IMR-90 (cell line): Measurements from ENCODE around the gene GMCL2. TPM values are rescaled to one million over a fixed set of nuclear protein-coding genes. Genes with fewer than 3 reads are reported as not detected.
A peak's percentile ranks its signal among the peaks of the same experiment; 100 is the strongest.

Source experiments
- ATAC-seq: fragments of 200-7000 bp; cut with Tn5 transposase; 2 replicates; pipeline ENCODE4 v1.9.1; 2020; ENCODE audit warnings: low read depth, mild to moderate bottlenecking, moderate library complexity
- BruUV-seq: library from RNA; stranded (reverse); fragments of 400-500 nt; replicated peaks from 2 replicates; lab custom pipeline; 2021; lab: Mats Ljungman, UMichigan
- CTCF ChIA-PET: fragments of 300-600 bp; formaldehyde crosslinking; extraction: SDS; loops from one replicate; lab custom pipeline; 2021; ENCODE audit warnings: antibody characterized with exemption; lab: Yijun Ruan, JAX
- POLR2A ChIA-PET: fragments of 300-600 bp; sonication (Branson Sonifier 250); formaldehyde crosslinking; loops from one replicate; lab custom pipeline; 2022; ENCODE audit warnings: antibody characterized with exemption; ENCODE audit not compliant: unreplicated experiment; lab: Charles Lee
- DNase-seq: peaks from one replicate; pipeline ENCODE4 v3.0.0; 2013
- H2AFZ ChIP-seq: replicated peaks from 2 replicates; pipeline ENCODE3; 2013; ENCODE audit warnings: low read length, mild to moderate bottlenecking; ENCODE audit not compliant: poor library complexity
- H2AK5ac ChIP-seq: 2 replicates; pipeline ENCODE4 v1.6.1; 2013; ENCODE audit warnings: low read depth, low read length, inconsistent platforms
- H2AK9ac ChIP-seq: replicated peaks from 2 replicates; pipeline ENCODE3; 2013; ENCODE audit warnings: mild to moderate bottlenecking, low read depth, low read length, moderate library complexity; ENCODE audit not compliant: poor library complexity
- H2BK120ac ChIP-seq: 2 replicates; pipeline ENCODE4 v1.6.1; 2013; ENCODE audit warnings: low read depth, low read length, inconsistent platforms
- H2BK15ac ChIP-seq: 3 replicates; pipeline ENCODE4 v1.6.1; 2013; ENCODE audit warnings: low read depth, low read length, inconsistent platforms
- H2BK20ac ChIP-seq: 2 replicates; pipeline ENCODE4 v1.6.1; 2013; ENCODE audit warnings: low read depth, mild to moderate bottlenecking, inconsistent platforms, low read length, moderate library complexity
- H2BK5ac ChIP-seq: 2 replicates; pipeline ENCODE4 v1.6.1; 2013; ENCODE audit warnings: mild to moderate bottlenecking, low read depth, low read length, inconsistent platforms; ENCODE audit not compliant: poor library complexity, severe bottlenecking
- H3K14ac ChIP-seq: replicated peaks from 2 replicates; pipeline ENCODE4 v1.6.1; 2013; ENCODE audit warnings: low read depth, low read length, inconsistent platforms
- H3K18ac ChIP-seq: 2 replicates; pipeline ENCODE4 v1.6.1; 2013; ENCODE audit warnings: low read depth, low read length, control low read depth
- H3K23ac ChIP-seq: 2 replicates; pipeline ENCODE4 v1.6.1; 2013; ENCODE audit warnings: low read depth, low read length, inconsistent platforms
- H3K27ac ChIP-seq: 2 replicates; pipeline ENCODE4 v1.5.1; 2013; ENCODE audit warnings: mild to moderate bottlenecking, control low read depth, low read length; ENCODE audit not compliant: insufficient read depth
- H3K27me3 ChIP-seq: 2 replicates; pipeline ENCODE4 v1.6.1; 2013; ENCODE audit warnings: low read length; ENCODE audit not compliant: control insufficient read depth, insufficient read depth
- H3K36me3 ChIP-seq: 2 replicates; pipeline ENCODE4 v1.6.1; 2013; ENCODE audit warnings: low read length, mixed read lengths; ENCODE audit not compliant: control insufficient read depth, insufficient read depth
- H3K4ac ChIP-seq: 2 replicates; pipeline ENCODE4 v1.6.1; 2013; ENCODE audit warnings: low read depth, low read length, inconsistent platforms
- H3K4me1 ChIP-seq: 2 replicates; pipeline ENCODE4 v1.6.1; 2013; ENCODE audit warnings: low read length, mixed read lengths; ENCODE audit not compliant: control insufficient read depth, insufficient read depth
- H3K4me2 ChIP-seq: 2 replicates; pipeline ENCODE4 v1.6.1; 2013; ENCODE audit warnings: low read depth, mild to moderate bottlenecking, control low read depth, low read length, moderate library complexity
- H3K4me3 ChIP-seq: 2 replicates; pipeline ENCODE4 v1.5.1; 2013; ENCODE audit warnings: low read depth, mild to moderate bottlenecking, control low read depth, low read length, moderate library complexity; ENCODE audit not compliant: insufficient read depth
- H3K56ac ChIP-seq: 2 replicates; pipeline ENCODE4 v1.6.1; 2013; ENCODE audit warnings: low read length, inconsistent platforms; ENCODE audit not compliant: insufficient read depth; ENCODE audit errors: extremely low read depth
- H3K79me1 ChIP-seq, 2 experiments: 2 replicates each; pipeline ENCODE4 v1.6.1; 2013; ENCODE audit warnings: low read length in 2 of 2, inconsistent platforms in 1 of 2, low read depth in 1 of 2
- H3K9ac ChIP-seq: 2 replicates; pipeline ENCODE4 v1.6.1; 2013; ENCODE audit warnings: low read depth, low read length, control low read depth
- H3K9me1 ChIP-seq: 2 replicates; pipeline ENCODE4 v1.6.1; 2013; ENCODE audit warnings: low read length, inconsistent platforms; ENCODE audit not compliant: insufficient read depth
- H3K9me3 ChIP-seq: 2 replicates; pipeline ENCODE4 v1.6.1; 2013; ENCODE audit warnings: low read length; ENCODE audit not compliant: control insufficient read depth, insufficient read depth
- H4K20me1 ChIP-seq: 2 replicates; pipeline ENCODE4 v1.6.1; 2013; ENCODE audit warnings: low read length, inconsistent platforms; ENCODE audit not compliant: insufficient read depth
- H4K5ac ChIP-seq: 2 replicates; pipeline ENCODE4 v1.6.1; 2013; ENCODE audit warnings: mild to moderate bottlenecking, low read depth, low read length, control low read depth
- H4K8ac ChIP-seq, 2 experiments: 2 replicates each; pipeline ENCODE4 v1.6.1; 2013; ENCODE audit warnings: low read depth in 2 of 2, low read length in 2 of 2, control low read depth in 1 of 2, inconsistent platforms in 1 of 2
- H4K91ac ChIP-seq: 2 replicates; pipeline ENCODE4 v1.6.1; 2013; ENCODE audit warnings: low read depth, low read length, inconsistent platforms; ENCODE audit not compliant: insufficient read depth
- BHLHE40 ChIP-seq: fragments of 150-350 bp; IDR thresholded peaks from 2 replicates; pipeline ENCODE4 v1.6.1; 2016; ENCODE audit warnings: mild to moderate bottlenecking, low read depth, low read length
- CEBPB ChIP-seq: IDR thresholded peaks from 2 replicates; pipeline ENCODE4 v1.6.1; 2012; ENCODE audit warnings: low read depth, low read length, improper control_type of control experiment
- CHD1 ChIP-seq: IDR thresholded peaks from 2 replicates; pipeline ENCODE4 v1.6.1; 2012; ENCODE audit warnings: low read depth, low read length, improper control_type of control experiment
- FOS ChIP-seq: fragments of 150-350 bp; IDR thresholded peaks from 2 replicates; pipeline ENCODE4 v1.6.1; 2016; ENCODE audit warnings: low read depth, low read length
- MAFK ChIP-seq: IDR thresholded peaks from 2 replicates; pipeline ENCODE4 v1.6.1; 2012; ENCODE audit warnings: low read depth, low read length, improper control_type of control experiment
- NFE2L2 ChIP-seq: fragments of 150-350 bp; IDR thresholded peaks from 2 replicates; pipeline ENCODE4 v1.6.1; 2016; ENCODE audit warnings: low read depth, mild to moderate bottlenecking, low read length
- POLR2A ChIP-seq: IDR thresholded peaks from 2 replicates; pipeline ENCODE4 v1.6.1; 2012; ENCODE audit warnings: mild to moderate bottlenecking, low read depth, low read length
- RCOR1 ChIP-seq: IDR thresholded peaks from 2 replicates; pipeline ENCODE4 v1.6.1; 2012; ENCODE audit warnings: mild to moderate bottlenecking, low read length, improper control_type of control experiment; ENCODE audit not compliant: insufficient replicate concordance
- RFX5 ChIP-seq: IDR thresholded peaks from 2 replicates; pipeline ENCODE4 v1.8.0; 2012; ENCODE audit warnings: low read depth, mild to moderate bottlenecking, low read length, moderate library complexity
- USF2 ChIP-seq: fragments of 150-350 bp; IDR thresholded peaks from 2 replicates; pipeline ENCODE4 v1.6.1; 2017; ENCODE audit warnings: mild to moderate bottlenecking, antibody characterized with exemption, low read length, low read depth
- WGBS, 2 experiments: methylation state at CpG; one replicate each; pipeline versions ENCODE4 v1.1.5 to v1.1.7; 2013; ENCODE audit warnings: missing lambda C conversion rate in 2 of 2; ENCODE audit not compliant: insufficient read length in 1 of 2; ENCODE audit errors: extremely low coverage in 2 of 2; 5-methylcytosine and 5-hydroxymethylcytosine counted together
- dilution Hi-C: fragments of 300-500 bp; cut with HindIII; formaldehyde crosslinking; loops from one replicate; pipeline ENCODE4 v1.14.3; 2018; ENCODE audit warnings: low sequenced_read_pairs; ENCODE audit not compliant: unreplicated experiment
- in situ Hi-C: fragments of 300-500 bp; cut with MboI; formaldehyde crosslinking; loops from 3 replicates; pipeline ENCODE4 v1.14.3; 2019; ENCODE audit warnings: low sequenced_read_pairs, inconsistent platforms, mixed read lengths
- intact Hi-C: fragments of 100-400 bp; cut with micrococcal nuclease; formaldehyde crosslinking; loops from 2 replicates; pipeline ENCODE4 v1.10.0; 2022
- polyA plus RNA-seq, 3 experiments: library from polyadenylated mRNA; depleted of rRNA; stranded (reverse); fragments of >200 nt; gene quantifications; 2 replicates each; pipeline ENCODE4 v1.2.3, GENCODE V29; 2012; ENCODE audit warnings: low replicate concordance in 1 of 3
- total RNA-seq: library from RNA; depleted of rRNA; stranded (reverse); fragments of >200 nt; gene quantifications from 2 replicates; pipeline ENCODE4 v1.2.3, GENCODE V29; 2012
- TF ChIP-seq, protein P1 (sequence below): conservative IDR thresholded peaks from 2 replicates; pipeline ENCODE4 v1.5.1; 2012; ENCODE audit warnings: mild to moderate bottlenecking, low read depth, low read length, improper control_type of control experiment
- TF ChIP-seq, protein P2 (sequence below): fragments of 150-350 bp; IDR thresholded peaks from 2 replicates; pipeline ENCODE4 v1.6.1; 2016; ENCODE audit warnings: low read depth, mild to moderate bottlenecking, low read length, moderate library complexity, borderline replicate concordance

GMCL2 gene
- total and polyA plus RNA-seq, 2 of the 4 experiments (the other 2 are of a cell fraction), result not detected

- TF ChIP-seq, protein P1, sequence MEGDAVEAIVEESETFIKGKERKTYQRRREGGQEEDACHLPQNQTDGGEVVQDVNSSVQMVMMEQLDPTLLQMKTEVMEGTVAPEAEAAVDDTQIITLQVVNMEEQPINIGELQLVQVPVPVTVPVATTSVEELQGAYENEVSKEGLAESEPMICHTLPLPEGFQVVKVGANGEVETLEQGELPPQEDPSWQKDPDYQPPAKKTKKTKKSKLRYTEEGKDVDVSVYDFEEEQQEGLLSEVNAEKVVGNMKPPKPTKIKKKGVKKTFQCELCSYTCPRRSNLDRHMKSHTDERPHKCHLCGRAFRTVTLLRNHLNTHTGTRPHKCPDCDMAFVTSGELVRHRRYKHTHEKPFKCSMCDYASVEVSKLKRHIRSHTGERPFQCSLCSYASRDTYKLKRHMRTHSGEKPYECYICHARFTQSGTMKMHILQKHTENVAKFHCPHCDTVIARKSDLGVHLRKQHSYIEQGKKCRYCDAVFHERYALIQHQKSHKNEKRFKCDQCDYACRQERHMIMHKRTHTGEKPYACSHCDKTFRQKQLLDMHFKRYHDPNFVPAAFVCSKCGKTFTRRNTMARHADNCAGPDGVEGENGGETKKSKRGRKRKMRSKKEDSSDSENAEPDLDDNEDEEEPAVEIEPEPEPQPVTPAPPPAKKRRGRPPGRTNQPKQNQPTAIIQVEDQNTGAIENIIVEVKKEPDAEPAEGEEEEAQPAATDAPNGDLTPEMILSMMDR, result no peak
Measured at GRCh38 chr5:178202541-178202940, 15.4 kb upstream of the GMCL2 start (continued).

DNA sequence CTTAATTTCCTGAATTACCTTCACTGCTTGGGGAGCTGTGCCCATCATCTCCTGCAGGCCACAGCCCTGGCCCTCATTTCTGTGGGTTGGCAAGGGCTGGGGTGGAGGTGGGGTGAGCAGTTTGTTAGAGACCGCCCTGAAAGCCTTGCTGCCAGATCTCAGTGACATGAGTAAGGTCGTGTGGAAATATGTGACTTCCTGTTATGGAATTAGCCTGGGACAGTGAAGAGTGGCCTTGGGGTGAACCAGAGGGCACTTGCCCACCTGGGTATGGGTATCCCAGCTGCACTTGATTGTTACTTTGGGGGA lies 14.7 kb upstream of the GMCL2 start:
- Histone ChIP-seq H3K4me2 (no peak overlapping the region), H3K27ac (no peak overlapping the region), H3K36me3 (peaks cover 10% of the 10 kb centered on the region), H2BK20ac (no peak overlapping the region; the same call in 1 of the 2 replicates), H3K9me3 (no peaks in the 10 kb centered on the region), H3K27me3 (no peaks in the 10 kb centered on the region), H3K9me1 (peaks cover 11% of the 10 kb centered on the region), H2AK9ac (peak overlapping the region; percentile 5), H3K9ac (no peak overlapping the region), H3K4ac (no peak overlapping the region), H4K5ac (no peak overlapping the region), H3K4me3 (no peak overlapping the region), H3K4me1 (peaks cover 10% of the 10 kb centered on the region), H3K23ac (no peak overlapping the region), H4K8ac (no peak overlapping the region), H3K79me1 (peaks cover 0 to 22% of the 10 kb centered on the region in 2 experiments; a peak in 2 of 4 replicates), H3K56ac (no peak overlapping the region), H2AK5ac (no peak overlapping the region), H2BK5ac (no peak overlapping the region), H3K18ac (no peak overlapping the region), H2BK120ac (no peak overlapping the region), H4K20me1 (peaks cover 17% of the 10 kb centered on the region), H2BK15ac (no peak overlapping the region), H4K91ac (no peak overlapping the region), H3K14ac (no peak overlapping the region), H2AFZ (peak overlapping the region; percentile 67)
- no peak for ATAC-seq
- POLR2A ChIA-PET, result no interaction called here
- WGBS, 2 experiments, result 13% methylated on average over 1 of the region's 2 CpGs; no CpG with 5 or more reads in 1 of the 2 experiments
- no TSS peak for BruUV-seq
- CTCF ChIA-PET, result no interaction called here
- intact Hi-C loops (no loop called here), in situ Hi-C loops (no loop called here), dilution Hi-C loops (no loop called here)
- no peak for DNase-seq
- no peak for TF ChIP-seq POLR2A
- no peak for TF ChIP-seq USF2
- TF ChIP-seq, protein P1, result no peak
- TF ChIP-seq BHLHE40, result no peak
- TF ChIP-seq MAFK, result no peak
- TF ChIP-seq, protein P2, sequence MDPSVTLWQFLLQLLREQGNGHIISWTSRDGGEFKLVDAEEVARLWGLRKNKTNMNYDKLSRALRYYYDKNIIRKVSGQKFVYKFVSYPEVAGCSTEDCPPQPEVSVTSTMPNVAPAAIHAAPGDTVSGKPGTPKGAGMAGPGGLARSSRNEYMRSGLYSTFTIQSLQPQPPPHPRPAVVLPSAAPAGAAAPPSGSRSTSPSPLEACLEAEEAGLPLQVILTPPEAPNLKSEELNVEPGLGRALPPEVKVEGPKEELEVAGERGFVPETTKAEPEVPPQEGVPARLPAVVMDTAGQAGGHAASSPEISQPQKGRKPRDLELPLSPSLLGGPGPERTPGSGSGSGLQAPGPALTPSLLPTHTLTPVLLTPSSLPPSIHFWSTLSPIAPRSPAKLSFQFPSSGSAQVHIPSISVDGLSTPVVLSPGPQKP, result no peak
- no peak for TF ChIP-seq CEBPB
- TF ChIP-seq NFE2L2, result no peak
- no peak for TF ChIP-seq CHD1
- no peak for TF ChIP-seq RCOR1
- TF ChIP-seq RFX5, result no peak
- no peak for TF ChIP-seq FOS
